ENCODE results near the gene CTRL. TPM values are rescaled to one million over a fixed set of nuclear protein-coding genes. Genes with fewer than 3 reads are reported as not detected.

The CTRL gene
- total RNA-seq, 6 experiments from 2014 or later: 0.25 to 0.63 (median 0.43) TPM

GRCh38 chr16:67888331-67888730, 43.3 kb downstream of the CTRL start:
- Mint-ChIP-seq H3K36me3 (ENCODE audit: low read depth) (peaks cover 15% of the 10 kb centered on the region), H3K4me1 (ENCODE audit: low read depth) (peaks cover 24% of the 10 kb centered on the region), H3K27ac (no peak overlapping the region), H3K27me3 (ENCODE audit: insufficient read depth) (peaks cover 5% of the 10 kb centered on the region), H3K4me3 (no peak overlapping the region), H3K9me3 (no peaks in the 10 kb centered on the region)
- TF ChIP-seq CTCF (IDR thresholded peaks at IDR 0.05): no peak
- no peak for DNase-seq

GRCh38 chr16:67886387-67886786, 45.3 kb downstream of the CTRL start:
- no peak for TF ChIP-seq CTCF (IDR thresholded peaks at IDR 0.05)
- Mint-ChIP-seq H3K27me3 (ENCODE audit: insufficient read depth) (peaks cover 11% of the 10 kb centered on the region), H3K36me3 (ENCODE audit: low read depth) (peaks cover 21% of the 10 kb centered on the region), H3K9me3 (no peaks in the 10 kb centered on the region), H3K4me3 (no peak overlapping the region), H3K4me1 (ENCODE audit: low read depth) (peaks cover 16% of the 10 kb centered on the region), H3K27ac (peak overlapping the region; percentile 21; the same call in 1 of the 2 replicates)
- DNase-seq: no peak

GRCh38 chr16:67885976-67886375, 45.7 kb downstream of the CTRL start:
- Mint-ChIP-seq H3K4me1 (ENCODE audit: low read depth) (peaks cover 16% of the 10 kb centered on the region), H3K9me3 (no peaks in the 10 kb centered on the region), H3K36me3 (ENCODE audit: low read depth) (peaks cover 21% of the 10 kb centered on the region), H3K27me3 (ENCODE audit: insufficient read depth) (peaks cover 12% of the 10 kb centered on the region), H3K27ac (no peak overlapping the region), H3K4me3 (no peak overlapping the region)
- no peak for DNase-seq
- no peak for TF ChIP-seq CTCF (IDR thresholded peaks at IDR 0.05)

GRCh38 chr16:67885545-67885944, 46.1 kb downstream of the CTRL start:
- Mint-ChIP-seq H3K9me3 (no peaks in the 10 kb centered on the region), H3K27ac (no peak overlapping the region), H3K36me3 (ENCODE audit: low read depth) (peaks cover 21% of the 10 kb centered on the region), H3K4me3 (no peak overlapping the region), H3K27me3 (ENCODE audit: insufficient read depth) (peaks cover 12% of the 10 kb centered on the region), H3K4me1 (ENCODE audit: low read depth) (peaks cover 16% of the 10 kb centered on the region)
- TF ChIP-seq CTCF (IDR thresholded peaks at IDR 0.05): no peak
- no peak for DNase-seq

- peak; percentile 91 for DNase-seq
- Mint-ChIP-seq H3K27ac (peak within 1 kb of the TSS; percentile 65), H3K27me3 (ENCODE audit: insufficient read depth) (peaks cover 12% of the 10 kb centered on the region), H3K9me3 (no peaks in the 10 kb centered on the region), H3K4me1 (ENCODE audit: low read depth) (peaks cover 16% of the 10 kb centered on the region), H3K36me3 (ENCODE audit: low read depth) (peaks cover 21% of the 10 kb centered on the region), H3K4me3 (peak within 1 kb of the TSS; percentile 31)
- no peak for TF ChIP-seq CTCF (IDR thresholded peaks at IDR 0.05)
Measured at GRCh38 chr16:67884684-67885083, 47.0 kb downstream of the CTRL start, which contains the start of gene NRN1L. Gene NRN1L (plus strand): TSS chr16:67884885. CDS start chr16:67884904, 19 bp downstream.

- H3K27me3 Mint-ChIP-seq (ENCODE audit: insufficient read depth): peaks cover 12% of the 10 kb centered on the region
- no peaks in the 10 kb centered on the region for H3K9me3 Mint-ChIP-seq
- H3K4me1 Mint-ChIP-seq (ENCODE audit: low read depth): peaks cover 16% of the 10 kb centered on the region
- peak; percentile 96 for TF ChIP-seq CTCF (IDR thresholded peaks at IDR 0.05)
- DNase-seq: no peak
- no peak overlapping the region for H3K27ac Mint-ChIP-seq
- H3K4me3 Mint-ChIP-seq: no peak overlapping the region
- peaks cover 27% of the 10 kb centered on the region for H3K36me3 Mint-ChIP-seq (ENCODE audit: low read depth)
Measured at GRCh38 chr16:67883872-67884261, 47.8 kb downstream of the CTRL start.

Data from HFFc6 (cell line).